ENCODE results near the gene USP48.
"Not testable (repeated sequence)": the region's sequence is repeated elsewhere in the genome, so short reads cannot be mapped to it uniquely, and the experiment has no call there.

The USP48 gene

GRCh38 chr1:21693732-21694131 is 89.2 kb downstream of the USP48 start:
- no peak for DNase-seq

GRCh38 chr1:21691739-21692138 is 91.2 kb downstream of the USP48 start:
- DNase-seq = no peak

GRCh38 chr1:21689661-21690372 is 93.1 kb downstream of the USP48 start:
- no peak for DNase-seq

GRCh38 chr1:21687081-21687529 is 95.8 kb downstream of the USP48 start:
- no peak for DNase-seq

GRCh38 chr1:21685946-21686678 is 96.8 kb downstream of the USP48 start:
- no peak for DNase-seq

- DNase-seq = no peak
Measured at GRCh38 chr1:21681426-21681825, 101.5 kb downstream of the USP48 start.

- no peak for DNase-seq
Measured at GRCh38 chr1:21680918-21681317, 102.0 kb downstream of the USP48 start.

- DNase-seq = no peak
Measured at GRCh38 chr1:21680381-21680780, 102.6 kb downstream of the USP48 start.

GRCh38 chr1:21677168-21677567 is 105.8 kb downstream of the USP48 start:
- DNase-seq = no peak

- no peak for DNase-seq
Measured at GRCh38 chr1:21674957-21675356, 108.0 kb downstream of the USP48 start.

GRCh38 chr1:21673853-21674252 is 109.1 kb downstream of the USP48 start:
- DNase-seq = not testable (repeated sequence)

GRCh38 chr1:21673277-21673780 is 109.6 kb downstream of the USP48 start:
- no peak for DNase-seq

GRCh38 chr1:21672478-21673276 is 110.3 kb downstream of the USP48 start:
- no peak for DNase-seq

GRCh38 chr1:21671915-21672314 is 111.0 kb downstream of the USP48 start:
- no peak for DNase-seq

- no peak for DNase-seq
Measured at GRCh38 chr1:21670956-21671902, 111.7 kb downstream of the USP48 start.

- DNase-seq = no peak
Measured at GRCh38 chr1:21670059-21670881, 112.7 kb downstream of the USP48 start.

- DNase-seq = no peak
Measured at GRCh38 chr1:21669258-21670058, 113.5 kb downstream of the USP48 start, which contains the start of gene RAP1GAP. TSS of gene RAP1GAP (minus strand) at chr1:21669357. CDS start at chr1:21620032, 49,325 bp downstream.

- no peak for DNase-seq
Measured at GRCh38 chr1:21668951-21669257, 114.0 kb downstream of the USP48 start.

GRCh38 chr1:21668232-21668950 is 114.6 kb downstream of the USP48 start:
- DNase-seq = no peak

All from activated CD4-positive, alpha-beta T cell treated with anti-CD3 and anti-CD28 coated beads, Interleukin-2, Interleukin-6, amounts not matched to agents 100 ng/mL and 50 ng/mL, durations not matched to agents 16 hours and 8 hours (primary cell).